GM12878 (cell line): ENCODE measurements around the gene LALBA. TPM values are rescaled to one million over a fixed set of nuclear protein-coding genes. Genes with fewer than 3 reads are reported as not detected.

ENCODE experiments used
- ATAC-seq: fragments of 200-7000 bp; cut with Tn5 transposase; 3 replicates; pipeline ENCODE4 v1.9.1; 2020; ENCODE audit warnings: mild to moderate bottlenecking, moderate library complexity
- BruUV-seq: library from RNA; stranded (reverse); fragments of 400-500 nt; replicated peaks from 2 replicates; lab custom pipeline; 2021; lab: Mats Ljungman, UMichigan
- CTCF ChIA-PET: fragments of 300-600 bp; sonication (Branson Sonifier 250); formaldehyde crosslinking; extraction: SDS; loops from one replicate; lab custom pipeline; 2021; ENCODE audit warnings: inconsistent platforms; lab: Yijun Ruan, JAX
- POLR2A ChIA-PET: fragments of 350-600 bp; formaldehyde crosslinking; extraction: SDS; loops from one replicate; lab custom pipeline; 2021; ENCODE audit warnings: inconsistent platforms; lab: Charles Lee
- RAD21 ChIA-PET: fragments of 300-600 bp; sonication (Branson Sonifier 250); formaldehyde crosslinking; loops from one replicate; lab custom pipeline; 2023; ENCODE audit warnings: antibody characterized with exemption; ENCODE audit not compliant: unreplicated experiment; lab: Charles Lee
- SMC1A ChIA-PET: fragments of 300-600 bp; sonication (Branson Sonifier 250); formaldehyde crosslinking; loops from one replicate; lab custom pipeline; 2023; ENCODE audit not compliant: unreplicated experiment, uncharacterized antibody; lab: Charles Lee
- DNase-seq: peaks from one replicate; pipeline ENCODE4 v3.0.0-alpha.2; 2011; ENCODE audit warnings: low read depth, low spot score
- FAIRE-seq: peaks from 3 replicates; lab custom pipeline; 2011; peaks lifted over from hg19 to GRCh38; lab: Jason Lieb, UNC
- H2AFZ ChIP-seq: 2 replicates; pipeline ENCODE4 v1.6.0; 2011; ENCODE audit warnings: low read depth, low read length, control low read depth; ENCODE audit not compliant: control insufficient read depth
- H3K27ac ChIP-seq: 2 replicates; pipeline ENCODE4 v1.5.1; 2011; ENCODE audit warnings: control low read depth; ENCODE audit not compliant: control insufficient read depth, insufficient read depth
- H3K27me3 ChIP-seq, 2 experiments: replicated peaks in 1 of 2; 2 replicates each; pipeline versions ENCODE4 v1.6.0 to v1.6.1; 2011; ENCODE audit warnings: low read length in 1 of 2; ENCODE audit not compliant: control insufficient read depth in 2 of 2, insufficient read depth in 2 of 2
- H3K36me3 ChIP-seq, 2 experiments: 2 replicates each; pipeline ENCODE4 v1.5.1; 2011; ENCODE audit warnings: low read length in 1 of 2; ENCODE audit not compliant: control insufficient read depth in 2 of 2, insufficient read depth in 2 of 2
- H3K4me1 ChIP-seq: 2 replicates; pipeline ENCODE4 v1.6.1; 2011; ENCODE audit warnings: mild to moderate bottlenecking, low read length, moderate library complexity, mixed read lengths; ENCODE audit not compliant: control insufficient read depth, insufficient read depth
- H3K4me2 ChIP-seq: 2 replicates; pipeline ENCODE4 v1.6.0; 2011; ENCODE audit warnings: control low read depth; ENCODE audit not compliant: control insufficient read depth, insufficient read depth
- H3K4me3 ChIP-seq: fragments of 200-600 bp; sonication (generic); 2 replicates; pipeline ENCODE4 v1.5.1; 2016
- H3K79me2 ChIP-seq: 2 replicates; pipeline ENCODE4 v1.6.0; 2011; ENCODE audit warnings: low read length; ENCODE audit not compliant: control insufficient read depth, insufficient read depth
- H3K9ac ChIP-seq: 2 replicates; pipeline ENCODE4 v1.8.0; 2011; ENCODE audit warnings: low read length, control low read depth, mixed read lengths; ENCODE audit not compliant: control insufficient read depth, insufficient read depth
- H3K9me3 ChIP-seq: replicated peaks from 3 replicates; pipeline ENCODE4 v1.5.1; 2011; ENCODE audit warnings: mild to moderate bottlenecking, low read length; ENCODE audit not compliant: control insufficient read depth, insufficient read depth
- H4K20me1 ChIP-seq: 2 replicates; pipeline ENCODE4 v1.6.0; 2011; ENCODE audit not compliant: control insufficient read depth, insufficient read depth
- BACH1 ChIP-seq: fragments of 450-650 bp; IDR thresholded peaks from 2 replicates; pipeline ENCODE4 v1.6.1; 2017; ENCODE audit warnings: mild to moderate bottlenecking, borderline replicate concordance
- CUX1 ChIP-seq: IDR thresholded peaks from 2 replicates; pipeline ENCODE4 v1.6.1; 2012; ENCODE audit warnings: improper control_type of control experiment, low read depth, low read length; ENCODE audit not compliant: insufficient replicate concordance
- EED ChIP-seq: sonication (generic); IDR thresholded peaks from 2 replicates; pipeline ENCODE4 v1.6.1; 2016; ENCODE audit warnings: antibody characterized with exemption, low read depth
- HDAC2 ChIP-seq: fragments of 200-600 bp; sonication (generic); IDR thresholded peaks from 2 replicates; pipeline ENCODE4 v1.6.1; 2017
- PBX3 ChIP-seq: IDR thresholded peaks from 2 replicates; pipeline ENCODE4 v1.6.1; 2011; ENCODE audit warnings: mild to moderate bottlenecking, low read depth, low read length, moderate library complexity; ENCODE audit not compliant: insufficient replicate concordance
- POU2F2 ChIP-seq: IDR thresholded peaks from 3 replicates; pipeline ENCODE4 v1.6.1; 2011; ENCODE audit warnings: low read depth, mild to moderate bottlenecking, low read length, borderline replicate concordance
- RB1 ChIP-seq: fragments of 450-650 bp; formaldehyde crosslinking; IDR thresholded peaks from 2 replicates; pipeline ENCODE4 v1.6.1; 2017; ENCODE audit warnings: mild to moderate bottlenecking, borderline replicate concordance
- RELA ChIP-seq: fragments of 450-650 bp; IDR thresholded peaks from 2 replicates; pipeline ENCODE4 v1.8.0; 2014; ENCODE audit warnings: borderline replicate concordance; ENCODE audit not compliant: partially characterized antibody
- SIX5 ChIP-seq: IDR thresholded peaks from 2 replicates; pipeline ENCODE4 v1.6.1; 2011; ENCODE audit warnings: mild to moderate bottlenecking, low read depth, low read length, moderate library complexity; ENCODE audit not compliant: severe bottlenecking
- SRF ChIP-seq, 2 experiments: IDR thresholded peaks; 2 replicates each; pipeline ENCODE4 v1.6.1; 2011; ENCODE audit warnings: low read depth in 2 of 2, low read length in 2 of 2, mild to moderate bottlenecking in 1 of 2, moderate library complexity in 1 of 2
- ZBED1 ChIP-seq: IDR thresholded peaks from 2 replicates; pipeline ENCODE4 v1.6.1; 2016; ENCODE audit warnings: borderline replicate concordance
- WGBS: methylation state at CpG from one replicate; pipeline ENCODE4 v1.1.6; 2016; ENCODE audit warnings: low lambda C conversion rate; ENCODE audit not compliant: insufficient replicate concordance, insufficient coverage; ENCODE audit errors: missing lambda C conversion rate; 5-methylcytosine and 5-hydroxymethylcytosine counted together
- in situ Hi-C: fragments of 300-500 bp; cut with MboI; formaldehyde crosslinking; loops from 9 replicates; pipeline ENCODE4 v1.14.3; 2018; ENCODE audit warnings: mixed read lengths
- intact Hi-C: fragments of 100-400 bp; cut with micrococcal nuclease; formaldehyde crosslinking; loops from one replicate; pipeline ENCODE4 v1.14.2; 2022; ENCODE audit not compliant: unreplicated experiment
- polyA plus RNA-seq, 11 experiments: library from polyadenylated mRNA; depleted of rRNA in 4 of 11; unstranded in 6 of 11; stranded (reverse) in 5 of 11; fragments of >200 nt; fragmentation: Nextera tagmentation in 4 of 11; fragmentation: Illumina TruSeq in 1 of 11; extraction: Ambion mirVana in 4 of 11; extraction: Trizol in 1 of 11; gene quantifications; 1 replicate in 1 of 11; 2 replicates in 10 of 11; pipeline versions ENCODE4 v1.2.1 to v1.2.3, GENCODE V29; 2011 to 2016; ENCODE audit warnings: inconsistent platforms in 2 of 11, missing spikeins in 2 of 11, low read depth in 1 of 11
- total RNA-seq, 4 experiments: library from RNA; depleted of rRNA in 3 of 4; stranded (reverse); fragments of >200 nt in 3 of 4; fragmentation: Illumina TruSeq in 1 of 4; extraction: Trizol in 1 of 4; gene quantifications; 2 replicates each; pipeline versions ENCODE4 v1.2.1 to v1.2.3, GENCODE V29; 2013 to 2021

The LALBA gene
- total and polyA plus RNA-seq, 10 of the 15 experiments (the other 5 are each of a cell fraction or from before 2014, with no cell fraction given) = not detected

- ATAC-seq (no peak), DNase-seq (no peak), FAIRE-seq (no peak)
- SMC1A ChIA-PET = interaction anchor here (2.1 kb wide), 1 partner anchor 17 kb away, joined by 5 read pairs; no protein-coding TSS in a partner anchor
- Histone ChIP-seq H3K79me2 (no peaks in the 10 kb centered on the region), H3K4me2 (peak overlapping the region; percentile 70; the same call in 1 of the 2 replicates), H3K4me3 (no peak overlapping the region), H3K4me1 (peaks cover 10% of the 10 kb centered on the region), H3K9me3 (peaks cover 14% of the 10 kb centered on the region; the same call in 1 of the 3 replicates), H3K9ac (no peak overlapping the region), H4K20me1 (no peaks in the 10 kb centered on the region), H3K27ac (no peak overlapping the region), H2AFZ (no peak overlapping the region; the same call in 1 of the 2 replicates), H3K36me3 (no peaks in the 10 kb centered on the region), H3K27me3 (no peaks in the 10 kb centered on the region)
- TF ChIP-seq ZBED1 = no peak
- TF ChIP-seq RB1 = no peak
- no peak for TF ChIP-seq POU2F2
- no peak for TF ChIP-seq HDAC2
- no peak for TF ChIP-seq SIX5
- TF ChIP-seq BACH1 = no peak
- WGBS = 22% methylated on average over 2 of the region's 2 CpGs
- RAD21 ChIA-PET = interaction anchor here (1.2 to 1.6 kb wide), 2 partner anchors 18 to 154 kb away, joined by 4 read pairs; no protein-coding TSS in a partner anchor
- intact Hi-C loops (no loop called here), in situ Hi-C loops (no loop called here)
- CTCF ChIA-PET = interaction anchor here (0.8 to 1.0 kb wide), 2 partner anchors 16 to 30 kb away, joined by 3 to 4 read pairs; no protein-coding TSS in a partner anchor
- POLR2A ChIA-PET = no interaction called here
- BruUV-seq = no TSS peak
Observed at GRCh38 chr12:48600552-48600951, 30.7 kb upstream of the LALBA start.

- Histone ChIP-seq H3K4me3 (no peak overlapping the region), H3K4me1 (no peaks in the 10 kb centered on the region), H2AFZ (no peak overlapping the region), H3K79me2 (no peaks in the 10 kb centered on the region), H3K36me3 (no peaks in the 10 kb centered on the region), H3K27me3 (no peaks in the 10 kb centered on the region), H3K4me2 (no peak overlapping the region), H3K9ac (no peak overlapping the region), H3K9me3 (peaks cover 3% of the 10 kb centered on the region; the same call in 1 of the 3 replicates), H4K20me1 (no peaks in the 10 kb centered on the region), H3K27ac (no peak overlapping the region)
- intact Hi-C loops (no loop called here), in situ Hi-C loops (no loop called here)
- no TSS peak for BruUV-seq
- no peak for DNase-seq
- SMC1A ChIA-PET = no interaction called here
- no peak for FAIRE-seq
- POLR2A ChIA-PET = no interaction called here
- 20% methylated on average over 2 of the region's 2 CpGs for WGBS
- CTCF ChIA-PET = interaction anchor here (1.2 kb wide), 1 partner anchor 25 kb away, joined by 6 read pairs; no protein-coding TSS in a partner anchor
- RAD21 ChIA-PET = no interaction called here
- ATAC-seq = no peak
- no peak for TF ChIP-seq RELA
- TF ChIP-seq SRF (IDR thresholded peaks at IDR 0.05; ENCODE audit: low read depth in 2 of 2, low read length in 2 of 2) = no peak
- no peak for TF ChIP-seq PBX3
- no peak for TF ChIP-seq SIX5
- TF ChIP-seq EED = no peak
- no peak for TF ChIP-seq CUX1
Observed at GRCh38 chr12:48592591-48593086, 22.8 kb upstream of the LALBA start.
